Ovary (tissue), 3 donors: ENCODE measurements around the gene NDNF.

Experiments used
- CTCF ChIP-seq, 3 donors: fragments of 450-650 bp in 2 of 3; fragments of 200-600 bp in 1 of 3; IDR thresholded peaks; one replicate each; pipeline versions ENCODE4 v1.5.1 to v1.8.0; 2016 to 2022; ENCODE audit warnings: antibody characterized with exemption in 3 of 3, mild to moderate bottlenecking in 1 of 3
- EP300 ChIP-seq: sonication (generic); formaldehyde crosslinking; IDR thresholded peaks from one replicate; pipeline ENCODE4 v1.6.1; 2017; ENCODE audit warnings: antibody characterized with exemption
- POLR2A ChIP-seq: fragments of 450-650 bp; IDR thresholded peaks from one replicate; pipeline ENCODE4 v1.6.1; 2017; ENCODE audit warnings: antibody characterized with exemption, mild to moderate bottlenecking, moderate library complexity
- donor health status: DM: no; HTN: no; CAD: no.

- TF ChIP-seq CTCF (IDR thresholded peaks at IDR 0.05): no peak
- no peak for TF ChIP-seq POLR2A
- no peak for TF ChIP-seq EP300
Observed at GRCh38 chr4:120991885-120992284, 80.5 kb downstream of the NDNF start.
